Gastrocnemius medialis (tissue), 4 donors: ENCODE measurements around the gene SLC37A1. TPM values are rescaled to one million over a fixed set of nuclear protein-coding genes. Genes with fewer than 3 reads are reported as not detected.
A peak's percentile ranks its signal among the peaks of the same experiment; 100 is the strongest.

ENCODE experiments used
- ATAC-seq, 2 donors: fragments of 150-250 bp; one replicate each; pipeline ENCODE4 v1.9.1; 2016
- DNase-seq, 2 donors: peaks; one replicate each; pipeline ENCODE4 v3.0.0-alpha.2; 2019
- H3K27ac ChIP-seq, 4 donors: fragments of 200-600 bp; sonication (generic); 1 replicate in 1 of 4; 2 replicates in 3 of 4; pipeline ENCODE4 v1.5.1; 2016 to 2018; ENCODE audit warnings: mild to moderate bottlenecking in 2 of 4, moderate library complexity in 1 of 4
- H3K27me3 ChIP-seq, 3 donors: fragments of 200-600 bp; sonication (generic) in 2 of 3; 1 replicate in 1 of 3; 2 replicates in 2 of 3; pipeline versions ENCODE4 v1.5.1 to v1.6.0; 2016 to 2019; ENCODE audit warnings: mild to moderate bottlenecking in 1 of 3, moderate library complexity in 1 of 3
- H3K36me3 ChIP-seq, 2 donors: fragments of 200-600 bp; sonication (generic) in 1 of 2; one replicate each; pipeline ENCODE4 v1.5.1; 2017 to 2018
- H3K4me1 ChIP-seq, 2 donors: fragments of 200-600 bp; sonication (generic) in 1 of 2; one replicate each; pipeline ENCODE4 v1.5.1; 2016 to 2017; ENCODE audit warnings: mild to moderate bottlenecking in 2 of 2
- H3K4me3 ChIP-seq, 4 donors: fragments of 200-600 bp; sonication (generic) in 3 of 4; 1 replicate in 1 of 4; 2 replicates in 3 of 4; pipeline ENCODE4 v1.5.1; 2016 to 2019; ENCODE audit warnings: mild to moderate bottlenecking in 2 of 4
- H3K9me3 ChIP-seq, 3 donors: fragments of 200-600 bp; sonication (generic) in 2 of 3; 1 replicate in 1 of 3; 2 replicates in 2 of 3; pipeline ENCODE4 v1.5.1; 2016 to 2019
- CTCF ChIP-seq, 5 experiments: fragments of 450-650 bp in 3 of 5; fragments of 200-600 bp in 2 of 5; sonication (generic) in 2 of 5; IDR thresholded peaks in 4 of 5; conservative IDR thresholded peaks in 1 of 5; 1 replicate in 4 of 5; 2 replicates in 1 of 5; pipeline ENCODE4 v1.5.1; 2016 to 2019; ENCODE audit warnings: antibody characterized with exemption in 5 of 5, mild to moderate bottlenecking in 3 of 5, moderate library complexity in 3 of 5
- POLR2A ChIP-seq, 2 donors: fragments of 450-650 bp; IDR thresholded peaks; one replicate each; pipeline ENCODE4 v1.6.1; 2017; ENCODE audit warnings: antibody characterized with exemption in 2 of 2, mild to moderate bottlenecking in 2 of 2, moderate library complexity in 2 of 2
- in situ Hi-C, 4 donors: fragments of 200-750 bp; cut with MboI; loops; one replicate each; pipeline versions ENCODE4 v1.15.0 to v1.8.0; 2017; ENCODE audit warnings: low sequenced_read_pairs in 4 of 4
- intact Hi-C: fragments of 100-400 bp; cut with DNase I; formaldehyde crosslinking; loops from one replicate; pipeline ENCODE4 v1.15.1; 2023; ENCODE audit warnings: low total_unique reads
- total RNA-seq, 4 donors: library from RNA; depleted of rRNA; stranded (reverse); fragments of >200 nt; gene quantifications; one replicate each; pipeline versions ENCODE4 v1.1.0 to v1.2.3, GENCODE V29; 2016

SLC37A1 gene
- total RNA-seq, 4 donors from 2014 or later: 8.3 to 16.1 (median 12.4) TPM

DNA sequence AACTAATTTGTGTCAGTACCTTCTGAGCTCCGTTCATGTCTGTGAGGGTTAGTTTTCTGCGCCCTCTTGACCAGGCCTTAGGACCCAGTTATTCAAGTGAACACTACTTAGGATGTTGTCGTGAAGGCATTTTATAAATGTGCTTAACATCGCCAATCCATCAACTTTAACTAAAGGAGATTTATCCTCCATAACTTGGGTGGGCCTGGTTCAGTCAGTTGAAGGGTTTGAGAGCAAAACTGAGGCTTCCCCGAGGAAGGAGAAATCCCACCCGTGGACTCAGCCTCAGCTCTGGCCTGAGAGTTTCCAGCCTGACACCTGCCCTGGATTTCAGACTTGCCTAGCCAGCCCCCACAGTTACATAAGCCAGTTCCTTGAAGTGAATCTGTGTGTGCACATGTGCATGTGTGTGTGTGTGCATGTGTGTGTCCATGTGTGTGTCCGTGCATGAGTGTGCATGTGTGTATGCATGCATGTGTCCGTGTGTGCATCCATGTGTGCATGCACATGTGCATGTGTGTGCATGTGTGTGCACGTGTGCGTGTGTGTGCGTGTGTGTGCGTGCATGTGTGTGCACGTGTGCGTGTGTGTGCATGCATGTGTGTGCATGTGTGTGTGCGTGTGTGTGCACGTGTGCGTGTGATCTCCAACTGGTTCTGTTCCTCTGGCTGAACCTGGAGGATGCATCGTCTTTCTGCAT is 77.7 kb downstream of the SLC37A1 start:
- Histone ChIP-seq H3K27ac (no peak overlapping the region), H3K4me1 (no peaks in the 10 kb centered on the region), H3K27me3 (peaks cover 0 to 18% (median 3%) of the 10 kb centered on the region in 3 donors), H3K9me3 (no peaks in the 10 kb centered on the region), H3K36me3 (no peaks in the 10 kb centered on the region), H3K4me3 (no peak overlapping the region)
- in situ Hi-C loops: loop anchor here in 2 of 4 donors (5.0 to 25.0 kb wide), 2 partner anchors 221 to 226 kb away; no protein-coding TSS in a partner anchor
- no peak for ATAC-seq
- intact Hi-C loops: no loop called here
- TF ChIP-seq POLR2A (IDR thresholded peaks at IDR 0.05) (no peak), CTCF (IDR thresholded peaks at IDR 0.05 in 4 of 5, conservative IDR thresholded peaks at IDR 0.05 in 1 of 5) (no peak)
- no peak for DNase-seq

GRCh38 chr21:42592156-42592820 is 78.6 kb downstream of the SLC37A1 start:
- ATAC-seq (no peak), DNase-seq (no peak)
- Histone ChIP-seq H3K4me3 (no peak overlapping the region), H3K27ac (no peak overlapping the region), H3K36me3 (no peaks in the 10 kb centered on the region), H3K4me1 (no peaks in the 10 kb centered on the region), H3K9me3 (no peaks in the 10 kb centered on the region), H3K27me3 (peaks cover 0 to 18% (median 7%) of the 10 kb centered on the region in 3 donors)
- intact Hi-C loops: no loop called here
- in situ Hi-C loops: loop anchor here in 2 of 4 donors (5.0 to 25.0 kb wide), 2 partner anchors 220 to 225 kb away; no protein-coding TSS in a partner anchor
- TF ChIP-seq POLR2A (IDR thresholded peaks at IDR 0.05) (no peak), CTCF (IDR thresholded peaks at IDR 0.05 in 4 of 5, conservative IDR thresholded peaks at IDR 0.05 in 1 of 5) (no peak)

GRCh38 chr21:42593007-42593814 is 79.6 kb downstream of the SLC37A1 start:
- DNase-seq (peak; percentile 17 to 28), ATAC-seq (peak in 1 of 2 donors; percentile 42)
- H3K4me1 ChIP-seq: no peaks in the 10 kb centered on the region
- H3K4me3 ChIP-seq: peak overlapping the region in 2 of 4 donors; percentile 9 to 36
- no peak overlapping the region for H3K27ac ChIP-seq
- in situ Hi-C loops: loop anchor here in 2 of 4 donors (5.0 to 25.0 kb wide), 2 partner anchors 219 to 224 kb away; no protein-coding TSS in a partner anchor
- no peaks in the 10 kb centered on the region for H3K36me3 ChIP-seq
- H3K9me3 ChIP-seq: no peaks in the 10 kb centered on the region
- H3K27me3 ChIP-seq: peaks cover 0 to 18% (median 7%) of the 10 kb centered on the region in 3 donors
- TF ChIP-seq POLR2A (IDR thresholded peaks at IDR 0.05) (no peak), CTCF (IDR thresholded peaks at IDR 0.05 in 4 of 5, conservative IDR thresholded peaks at IDR 0.05 in 1 of 5) (peak in 4 of 5 experiments; percentile 26 to 64 (median 53))
- intact Hi-C loops: no loop called here

GRCh38 chr21:42594616-42595282 is 81.1 kb downstream of the SLC37A1 start:
- no peak for DNase-seq
- no peaks in the 10 kb centered on the region for H3K4me1 ChIP-seq
- H3K36me3 ChIP-seq: no peaks in the 10 kb centered on the region
- H3K4me3 ChIP-seq: no peak overlapping the region
- H3K27me3 ChIP-seq: peaks cover 0 to 18% (median 7%) of the 10 kb centered on the region in 3 donors
- H3K27ac ChIP-seq: no peak overlapping the region
- ATAC-seq: no peak
- TF ChIP-seq CTCF (IDR thresholded peaks at IDR 0.05 in 4 of 5, conservative IDR thresholded peaks at IDR 0.05 in 1 of 5) (no peak), POLR2A (IDR thresholded peaks at IDR 0.05) (no peak)
- intact Hi-C loops (no loop called here), in situ Hi-C loops (loop anchor here in 2 of 4 donors (5.0 to 25.0 kb wide), 2 partner anchors 218 to 223 kb away; no protein-coding TSS in a partner anchor)
- no peaks in the 10 kb centered on the region for H3K9me3 ChIP-seq
